HCT116 (cell line): Measurements from ENCODE around the gene CREG2. TPM values are rescaled to one million over a fixed set of nuclear protein-coding genes. Genes with fewer than 3 reads are reported as not detected.

Source experiments
- ATAC-seq: fragments of 200-7000 bp; cut with Tn5 transposase; 2 replicates; pipeline ENCODE4 v1.9.1; 2020; ENCODE audit warnings: mild to moderate bottlenecking, moderate library complexity
- BruUV-seq: library from RNA; stranded (reverse); fragments of 400-500 nt; replicated peaks from 2 replicates; lab custom pipeline; 2021; lab: Mats Ljungman, UMichigan
- CTCF ChIA-PET: fragments of 300-600 bp; sonication (Branson Sonifier 250); formaldehyde crosslinking; loops from one replicate; lab custom pipeline; 2021; ENCODE audit warnings: antibody characterized with exemption; lab: Charles Lee
- POLR2A ChIA-PET: fragments of 300-600, 350-600 bp; sonication (Branson Sonifier 250); formaldehyde crosslinking; loops from one replicate; lab custom pipeline; 2021; ENCODE audit warnings: antibody characterized with exemption; lab: Charles Lee
- RAD21 ChIA-PET, 2 experiments: fragments of 300-600 bp; sonication (Branson Sonifier 250); formaldehyde crosslinking; loops; one replicate each; lab custom pipeline; 2023; ENCODE audit warnings: low total read pairs in 2 of 2; ENCODE audit not compliant: uncharacterized antibody in 2 of 2, unreplicated experiment in 2 of 2, low non-redundant PET in 1 of 2; lab: Charles Lee
- DNase-seq: peaks from one replicate; pipeline ENCODE4 v3.0.0-alpha.2; 2010; ENCODE audit warnings: low read depth, low spot score
- H2AFZ ChIP-seq: fragments of 200-600 bp; shearing (Covaris generic), sonication (generic); 2 replicates; pipeline ENCODE4 v1.6.1; 2017; ENCODE audit warnings: low read depth, mixed run types, mixed read lengths, antibody characterized with exemption, low read length; ENCODE audit not compliant: poor library complexity, severe bottlenecking
- H3K27ac ChIP-seq: 2 replicates; pipeline ENCODE4 v1.5.1; 2012; ENCODE audit warnings: low read depth, low read length
- H3K27me3 ChIP-seq: fragments of 200-600 bp; sonication (generic); 2 replicates; pipeline ENCODE4 v1.6.1; 2016; ENCODE audit warnings: mixed run types, low read length, mixed read lengths; ENCODE audit not compliant: insufficient read depth
- H3K36me3 ChIP-seq, 2 experiments: fragments of 200-500 bp in 1 of 2; fragments of 200-600 bp in 1 of 2; sonication (Bioruptor generic) in 1 of 2; sonication (generic) in 1 of 2; 2 replicates each; pipeline versions ENCODE4 v1.5.1 to v1.6.1; 2014 to 2016; ENCODE audit warnings: low read length in 2 of 2, inconsistent platforms in 1 of 2, mixed read lengths in 1 of 2, mixed run types in 1 of 2; ENCODE audit not compliant: insufficient read depth in 2 of 2, control insufficient read depth in 1 of 2
- H3K4me1 ChIP-seq, 2 experiments: fragments of 200-600 bp in 1 of 2; sonication (generic) in 1 of 2; 2 replicates each; pipeline versions ENCODE4 v1.5.1 to v1.6.1; 2012 to 2017; ENCODE audit warnings: low read length in 2 of 2, inconsistent platforms in 1 of 2, mild to moderate bottlenecking in 1 of 2, mixed read lengths in 1 of 2, mixed run types in 1 of 2, moderate library complexity in 1 of 2; ENCODE audit not compliant: insufficient read depth in 2 of 2, control insufficient read depth in 1 of 2
- H3K4me2 ChIP-seq: fragments of 200-600 bp; sonication (generic); 2 replicates; pipeline ENCODE4 v1.6.1; 2017; ENCODE audit warnings: mixed run types, low read length, mixed read lengths
- H3K4me3 ChIP-seq, 2 experiments: fragments of 200-600 bp in 1 of 2; sonication (generic) in 1 of 2; replicated peaks in 1 of 2; 2 replicates each; pipeline ENCODE4 v1.5.1; 2011 to 2016; ENCODE audit warnings: low read length in 2 of 2, control low read depth in 1 of 2, low read depth in 1 of 2, mild to moderate bottlenecking in 1 of 2, mixed read lengths in 1 of 2, mixed run types in 1 of 2
- H3K79me2 ChIP-seq: fragments of 200-600 bp; sonication (generic); 2 replicates; pipeline ENCODE4 v1.6.1; 2017; ENCODE audit warnings: mild to moderate bottlenecking, mixed run types, low read length, moderate library complexity, mixed read lengths; ENCODE audit not compliant: insufficient read depth
- H3K9ac ChIP-seq: fragments of 200-600 bp; sonication (generic); 2 replicates; pipeline ENCODE4 v1.6.1; 2016; ENCODE audit warnings: low read length, mixed read lengths
- H3K9me2 ChIP-seq: fragments of 200-600 bp; sonication (generic), shearing (Covaris generic); 2 replicates; pipeline ENCODE4 v1.6.1; 2017; ENCODE audit warnings: mixed run types, mild to moderate bottlenecking, moderate library complexity; ENCODE audit not compliant: insufficient read depth
- H3K9me3 ChIP-seq, 2 experiments: fragments of 200-500 bp in 1 of 2; fragments of 200-600 bp in 1 of 2; sonication (Bioruptor generic) in 1 of 2; sonication (generic) in 1 of 2; 2 replicates each; pipeline ENCODE4 v1.6.1; 2014 to 2017; ENCODE audit warnings: low read length in 2 of 2, mixed read lengths in 2 of 2, inconsistent platforms in 1 of 2, low read depth in 1 of 2, mild to moderate bottlenecking in 1 of 2, mixed run types in 1 of 2, moderate library complexity in 1 of 2; ENCODE audit not compliant: control insufficient read depth in 1 of 2, insufficient read depth in 1 of 2
- H4K20me1 ChIP-seq: fragments of 200-600 bp; sonication (generic), shearing (Covaris generic); 2 replicates; pipeline ENCODE4 v1.6.1; 2017; ENCODE audit warnings: mixed run types, mild to moderate bottlenecking, moderate library complexity; ENCODE audit not compliant: insufficient read depth
- EGR1 ChIP-seq: IDR thresholded peaks from 2 replicates; pipeline ENCODE4 v1.6.1; 2012; ENCODE audit warnings: low read depth
- ELF1 ChIP-seq: IDR thresholded peaks from 2 replicates; pipeline ENCODE4 v1.6.1; 2012; ENCODE audit warnings: low read depth, borderline replicate concordance
- FOSL1 ChIP-seq: IDR thresholded peaks from 2 replicates; pipeline ENCODE4 v1.6.1; 2012; ENCODE audit warnings: low read depth
- POLR2A ChIP-seq: IDR thresholded peaks from 2 replicates; pipeline ENCODE4 v1.7.0; 2011; ENCODE audit warnings: borderline replicate concordance; ENCODE audit not compliant: insufficient read depth, insufficient read length; ENCODE audit errors: extremely low read depth
- intact Hi-C: fragments of 100-400 bp; cut with micrococcal nuclease; formaldehyde crosslinking; loops from 2 replicates; pipeline ENCODE4 v1.10.0; 2022
- total RNA-seq: library from RNA; stranded (reverse); gene quantifications from one replicate; pipeline ENCODE4 v1.2.1, GENCODE V29; 2021; ENCODE audit not compliant: unreplicated experiment
- TF ChIP-seq, protein P1 (sequence below): IDR thresholded peaks from 2 replicates; pipeline ENCODE4 v1.6.1; 2012
- TF ChIP-seq, protein P2 (sequence below): IDR thresholded peaks from 2 replicates; pipeline ENCODE4 v1.6.1; 2012

Gene CREG2
- total RNA-seq, 1 experiment from 2014 or later = 0.12 TPM

DNA sequence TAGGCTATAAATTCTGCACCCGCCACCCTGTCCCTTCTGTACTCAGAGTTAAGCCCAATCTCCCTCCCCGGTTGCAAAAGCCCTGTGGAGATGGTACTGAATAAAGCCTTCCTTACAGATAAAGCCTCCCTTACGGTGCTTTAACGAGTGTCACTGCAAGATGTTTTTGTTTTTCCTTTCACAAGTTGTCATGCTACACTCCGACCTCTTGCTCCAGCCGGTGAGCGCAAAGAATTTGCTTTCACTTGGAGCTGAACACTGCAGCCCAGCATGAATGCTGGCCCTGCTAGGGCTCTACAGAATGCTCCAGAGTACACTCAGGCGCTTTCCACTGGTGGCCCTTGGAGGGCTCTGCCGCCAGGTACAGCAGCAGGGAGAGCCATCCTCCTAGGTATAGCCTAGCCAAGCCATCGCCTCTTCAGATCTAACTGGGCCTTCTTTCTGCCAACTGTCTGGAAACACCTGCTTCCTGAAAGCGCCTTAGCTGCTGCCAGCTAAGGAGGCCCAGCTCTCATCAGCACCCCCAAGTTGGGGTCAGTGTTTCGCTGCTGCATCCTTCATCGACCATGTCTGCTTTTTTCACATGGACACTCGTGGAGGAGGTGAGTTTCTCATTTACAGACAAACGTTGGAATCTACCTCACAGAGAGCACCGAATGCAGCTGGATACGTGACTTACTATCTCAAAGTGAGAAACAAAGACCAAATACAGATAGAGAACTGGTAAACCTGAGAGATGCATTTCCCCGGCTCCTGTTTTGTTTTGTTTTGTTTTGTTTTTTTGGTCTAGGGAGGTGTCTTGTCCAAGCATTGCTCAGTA is 13.4 kb upstream of the CREG2 start:
- DNase-seq (no peak), ATAC-seq (no peak)
- Histone ChIP-seq H3K4me3 (no peak overlapping the region), H3K9me3 (no peaks in the 10 kb centered on the region), H3K79me2 (no peaks in the 10 kb centered on the region), H4K20me1 (no peaks in the 10 kb centered on the region), H3K9ac (no peak overlapping the region), H3K36me3 (no peaks in the 10 kb centered on the region), H3K9me2 (no peaks in the 10 kb centered on the region), H2AFZ (no peak overlapping the region), H3K4me2 (no peak overlapping the region), H3K4me1 (peaks cover 0 to 6% of the 10 kb centered on the region in 2 experiments; a peak in 1 of 4 replicates), H3K27me3 (no peaks in the 10 kb centered on the region), H3K27ac (no peak overlapping the region)
- ChIA-PET POLR2A (no interaction called here), RAD21 (no interaction called here), CTCF (no interaction called here)
- intact Hi-C loops = no loop called here
- TF ChIP-seq, protein P1, sequence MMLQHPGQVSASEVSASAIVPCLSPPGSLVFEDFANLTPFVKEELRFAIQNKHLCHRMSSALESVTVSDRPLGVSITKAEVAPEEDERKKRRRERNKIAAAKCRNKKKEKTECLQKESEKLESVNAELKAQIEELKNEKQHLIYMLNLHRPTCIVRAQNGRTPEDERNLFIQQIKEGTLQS = no peak
- TF ChIP-seq EGR1 = no peak
- no peak for TF ChIP-seq ELF1
- no TSS peak for BruUV-seq

DNA sequence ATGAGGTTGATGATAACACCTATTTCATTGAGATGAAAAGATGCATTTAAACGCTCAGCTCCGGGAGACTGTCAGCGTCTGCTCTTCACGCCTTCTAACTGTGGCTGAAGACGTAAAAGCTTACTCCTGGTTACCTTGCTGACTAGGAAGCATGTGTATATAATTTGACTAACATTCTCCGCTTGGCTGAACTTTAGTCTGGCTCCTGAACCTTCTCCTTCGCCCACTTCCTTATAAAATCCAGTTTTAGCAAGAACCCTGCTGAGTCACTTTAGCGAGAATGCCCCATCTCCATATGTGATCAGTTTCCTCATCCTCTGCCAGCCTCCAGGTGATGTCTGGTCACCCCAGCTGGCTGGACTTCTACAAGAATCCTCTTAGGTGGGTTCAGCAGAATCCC is 12.7 kb upstream of the CREG2 start:
- no peak overlapping the region for H3K4me3 ChIP-seq
- no peaks in the 10 kb centered on the region for H3K9me2 ChIP-seq
- peaks cover 0 to 6% of the 10 kb centered on the region in 2 experiments; a peak in 1 of 4 replicates for H3K4me1 ChIP-seq
- no peak overlapping the region for H3K9ac ChIP-seq
- ATAC-seq (no peak), DNase-seq (no peak)
- RAD21 ChIA-PET = no interaction called here
- no peaks in the 10 kb centered on the region for H3K36me3 ChIP-seq
- TF ChIP-seq POLR2A (no peak), EGR1 (no peak), FOSL1 (no peak; the same call in 1 of the 2 replicates), ELF1 (no peak)
- TF ChIP-seq, protein P2, sequence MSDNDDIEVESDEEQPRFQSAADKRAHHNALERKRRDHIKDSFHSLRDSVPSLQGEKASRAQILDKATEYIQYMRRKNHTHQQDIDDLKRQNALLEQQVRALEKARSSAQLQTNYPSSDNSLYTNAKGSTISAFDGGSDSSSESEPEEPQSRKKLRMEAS = no peak
- no peak overlapping the region for H2AFZ ChIP-seq
- no peaks in the 10 kb centered on the region for H4K20me1 ChIP-seq
- no peaks in the 10 kb centered on the region for H3K27me3 ChIP-seq
- H3K79me2 ChIP-seq = no peaks in the 10 kb centered on the region
- H3K4me2 ChIP-seq = no peak overlapping the region
- POLR2A ChIA-PET = no interaction called here
- intact Hi-C loops = no loop called here
- CTCF ChIA-PET = interaction anchor here (1.3 kb wide), 1 partner anchor 58 kb away, joined by 3 read pairs; no protein-coding TSS in a partner anchor
- H3K9me3 ChIP-seq = no peaks in the 10 kb centered on the region
- BruUV-seq = no TSS peak
- H3K27ac ChIP-seq = no peak overlapping the region
